Activated CD4-positive, alpha-beta memory T cell treated with anti-CD3 and anti-CD28 coated beads for 36 hours (primary cell): ENCODE data around the gene JARID2. TPM values are rescaled to one million over a fixed set of nuclear protein-coding genes. Genes with fewer than 3 reads are reported as not detected.
"Not testable (repeated sequence)": the region's sequence is repeated elsewhere in the genome, so short reads cannot be mapped to it uniquely, and the experiment has no call there.

Source experiments
- CTCF ChIA-PET: fragments of 350-600 bp; sonication (Branson Sonifier 250); formaldehyde crosslinking; loops from one replicate; lab custom pipeline; 2021; ENCODE audit warnings: antibody characterized with exemption, inconsistent platforms; lab: Charles Lee
- POLR2A ChIA-PET: fragments of 350-600 bp; sonication (Branson Sonifier 250); formaldehyde crosslinking; loops from one replicate; lab custom pipeline; 2021; ENCODE audit warnings: antibody characterized with exemption; lab: Charles Lee
- DNase-seq: peaks from one replicate; pipeline ENCODE4 v3.0.0-alpha.2; 2020
- H3K27ac Mint-ChIP-seq: one replicate; pipeline ENCODE4 v1.8.0; 2021; ENCODE audit warnings: mixed read lengths
- H3K27me3 Mint-ChIP-seq: one replicate; pipeline ENCODE4 v1.8.0; 2021; ENCODE audit warnings: mixed read lengths
- H3K36me3 Mint-ChIP-seq: one replicate; pipeline ENCODE4 v1.8.0; 2021; ENCODE audit warnings: mixed read lengths
- H3K4me1 Mint-ChIP-seq: one replicate; pipeline ENCODE4 v1.8.0; 2021; ENCODE audit warnings: low read depth, mixed read lengths
- H3K4me3 Mint-ChIP-seq: one replicate; pipeline ENCODE4 v1.8.0; 2021; ENCODE audit warnings: mild to moderate bottlenecking, mixed read lengths
- H3K9me3 Mint-ChIP-seq: one replicate; pipeline ENCODE4 v1.8.0; 2021; ENCODE audit warnings: mixed read lengths
- intact Hi-C: fragments of 100-400 bp; cut with micrococcal nuclease; formaldehyde crosslinking; loops from one replicate; pipeline ENCODE4 v1.15.1; 2023
- total RNA-seq, 2 experiments: library from RNA; stranded (reverse); gene quantifications; one replicate each; pipeline ENCODE4 v1.2.3, GENCODE V29; 2021

The JARID2 gene
- total RNA-seq, 2 experiments from 2014 or later: 41.4 to 44.0 TPM

DNA sequence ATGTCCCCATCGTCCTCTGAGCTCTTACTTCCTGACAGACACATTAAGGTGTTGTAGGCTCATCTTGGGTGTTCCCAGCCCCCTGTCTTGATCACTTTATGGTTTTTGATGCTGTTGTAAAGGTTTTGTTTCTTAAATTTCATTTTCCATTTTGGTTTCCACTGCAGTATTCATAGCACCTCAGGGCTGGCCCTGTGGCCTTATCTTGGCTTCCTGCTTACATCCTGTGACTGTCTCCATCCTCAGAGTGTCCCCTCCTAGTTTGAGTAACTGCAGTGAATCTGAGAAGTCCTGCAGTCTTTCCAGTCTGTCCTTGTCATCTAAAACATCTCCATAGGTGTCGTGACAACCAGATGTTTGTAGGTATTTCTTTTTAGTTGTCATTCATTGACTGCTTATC lies 50.9 kb downstream of the JARID2 start:
- Mint-ChIP-seq H3K36me3 (peaks cover 21% of the 10 kb centered on the region), H3K4me3 (peak overlapping the region; percentile 16), H3K27me3 (no peaks in the 10 kb centered on the region), H3K4me1 (peaks cover 84% of the 10 kb centered on the region), H3K9me3 (no peaks in the 10 kb centered on the region), H3K27ac (peak overlapping the region; percentile 59)
- intact Hi-C loops: no loop called here
- ChIA-PET POLR2A (no interaction called here), CTCF (interaction anchor here (1.0 to 1.2 kb wide), 2 partner anchors 44 to 145 kb away, joined by 3 read pairs; no protein-coding TSS in a partner anchor)
- peak; percentile 61 for DNase-seq

DNA sequence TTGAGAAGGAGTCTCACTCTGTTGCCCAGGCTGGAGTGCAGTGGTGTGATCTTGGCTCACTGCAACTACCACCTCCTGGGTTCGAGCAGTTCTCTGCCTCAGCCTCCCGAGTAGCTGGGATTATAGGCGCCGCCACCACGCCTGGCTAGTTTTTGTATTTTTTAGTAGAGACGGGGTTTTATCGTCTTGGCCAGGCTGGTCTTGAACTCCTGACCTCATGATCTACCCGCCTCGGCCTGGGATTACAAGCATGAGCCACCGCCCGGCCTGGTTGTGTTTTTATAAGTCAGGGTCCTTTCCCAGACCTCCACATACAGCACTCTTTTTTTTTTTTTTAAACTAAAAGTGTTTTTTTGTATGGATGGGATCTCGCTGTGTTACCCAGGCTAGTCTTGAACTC lies 51.3 kb downstream of the JARID2 start:
- H3K4me3 Mint-ChIP-seq, POLR2A ChIA-PET, H3K9me3 Mint-ChIP-seq, H3K27me3 Mint-ChIP-seq, DNase-seq, H3K27ac Mint-ChIP-seq, intact Hi-C loops: not testable (repeated sequence)
- Mint-ChIP-seq H3K4me1 (peaks cover 86% of the 10 kb centered on the region), H3K36me3 (peaks cover 23% of the 10 kb centered on the region)
- CTCF ChIA-PET: interaction anchor here (1.0 to 1.2 kb wide), 2 partner anchors 45 to 144 kb away, joined by 3 read pairs; no protein-coding TSS in a partner anchor

DNA sequence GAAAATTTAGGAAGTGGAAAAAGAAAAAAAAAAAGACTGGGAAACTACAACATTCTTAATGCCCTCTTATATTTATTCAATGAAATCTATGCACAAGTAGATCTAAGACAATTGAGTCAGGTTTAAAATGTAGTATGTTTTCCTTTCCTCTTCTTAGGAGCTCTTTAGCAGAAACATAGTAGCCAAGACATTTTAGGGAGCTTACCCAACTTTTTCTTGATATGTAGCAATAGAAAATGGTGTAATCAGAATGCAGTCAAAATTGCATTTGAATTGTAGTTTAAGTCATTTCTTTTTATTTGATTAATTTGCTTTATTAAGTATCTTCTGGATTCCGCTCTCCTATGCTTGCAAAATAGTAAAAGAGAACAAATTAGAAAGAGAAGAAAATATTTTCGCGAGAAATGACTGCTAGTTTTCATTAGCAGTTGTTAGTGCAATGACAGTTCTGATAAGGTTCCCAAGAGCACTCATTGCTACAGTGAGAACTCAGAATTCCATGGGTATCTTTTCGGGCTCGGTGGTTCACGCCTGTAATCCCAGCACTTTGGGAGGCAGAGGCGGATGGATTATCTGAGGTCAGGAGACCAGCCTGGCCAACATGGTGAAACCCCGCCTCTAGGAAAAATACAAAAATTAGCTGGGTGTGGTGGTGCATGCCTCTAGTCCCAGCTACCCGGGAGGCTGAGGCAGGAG lies 52.2 kb downstream of the JARID2 start:
- H3K9me3 Mint-ChIP-seq: no peaks in the 10 kb centered on the region
- no peaks in the 10 kb centered on the region for H3K27me3 Mint-ChIP-seq
- H3K36me3 Mint-ChIP-seq: peaks cover 24% of the 10 kb centered on the region
- DNase-seq: no peak
- H3K4me1 Mint-ChIP-seq: peaks cover 79% of the 10 kb centered on the region
- H3K27ac Mint-ChIP-seq: no peak overlapping the region
- ChIA-PET CTCF (no interaction called here), POLR2A (no interaction called here)
- intact Hi-C loops: no loop called here
- H3K4me3 Mint-ChIP-seq: no peak overlapping the region

GRCh38 chr6:15299430-15300131 lies 53.7 kb downstream of the JARID2 start:
- Mint-ChIP-seq H3K4me3 (no peak overlapping the region), H3K27ac (peak overlapping the region; percentile 50), H3K36me3 (peaks cover 25% of the 10 kb centered on the region), H3K4me1 (peaks cover 79% of the 10 kb centered on the region), H3K9me3 (no peaks in the 10 kb centered on the region), H3K27me3 (no peaks in the 10 kb centered on the region)
- ChIA-PET CTCF (no interaction called here), POLR2A (no interaction called here)
- DNase-seq: peak; percentile 46
- intact Hi-C loops: loop anchor here (2.0 to 5.0 kb wide), 6 partner anchors 27 to 567 kb away; no protein-coding TSS in a partner anchor

GRCh38 chr6:15301179-15302006 lies 55.5 kb downstream of the JARID2 start:
- no peak for DNase-seq
- POLR2A ChIA-PET: interaction anchor here (0.5 to 1.4 kb wide), 5 partner anchors 53 to 565 kb away, joined by 3 read pairs; no protein-coding TSS in a partner anchor
- H3K27me3 Mint-ChIP-seq: no peaks in the 10 kb centered on the region
- H3K36me3 Mint-ChIP-seq: peaks cover 30% of the 10 kb centered on the region
- no peak overlapping the region for H3K4me3 Mint-ChIP-seq
- no peaks in the 10 kb centered on the region for H3K9me3 Mint-ChIP-seq
- intact Hi-C loops: loop anchor here (1.0 to 5.0 kb wide), 10 partner anchors 19 to 569 kb away; no protein-coding TSS in a partner anchor
- H3K4me1 Mint-ChIP-seq: peaks cover 82% of the 10 kb centered on the region
- H3K27ac Mint-ChIP-seq: peak overlapping the region; percentile 39
- CTCF ChIA-PET: interaction anchor here (0.6 kb wide), 1 partner anchor 138 kb away, joined by 3 read pairs; no protein-coding TSS in a partner anchor

GRCh38 chr6:15303162-15303919 lies 57.5 kb downstream of the JARID2 start:
- no peak for DNase-seq
- ChIA-PET CTCF (no interaction called here), POLR2A (no interaction called here)
- Mint-ChIP-seq H3K27ac (no peak overlapping the region), H3K9me3 (no peaks in the 10 kb centered on the region), H3K27me3 (no peaks in the 10 kb centered on the region), H3K4me3 (no peak overlapping the region), H3K36me3 (peaks cover 31% of the 10 kb centered on the region), H3K4me1 (peaks cover 78% of the 10 kb centered on the region)
- intact Hi-C loops: loop anchor here (5.0 kb wide), 3 partner anchors 99 to 571 kb away; no protein-coding TSS in a partner anchor

DNA sequence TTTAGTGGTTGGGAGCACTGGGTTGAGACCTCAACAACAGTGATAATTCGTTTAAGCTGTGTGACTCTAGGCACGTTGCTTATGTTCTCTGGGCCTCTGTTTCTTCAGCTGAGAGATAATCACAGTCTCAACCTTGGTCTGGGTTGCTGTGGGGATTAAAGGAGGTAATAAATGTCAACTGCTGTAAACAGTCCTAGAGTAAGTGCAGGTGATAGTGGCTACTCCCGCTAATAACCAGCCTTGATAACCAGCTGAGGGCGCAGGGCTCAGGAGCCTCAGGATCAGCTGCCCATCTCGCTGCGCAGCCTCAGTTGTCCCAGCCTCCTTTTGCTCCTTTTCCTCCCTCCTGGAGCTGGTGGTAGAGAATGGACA lies 58.0 kb downstream of the JARID2 start:
- Mint-ChIP-seq H3K36me3 (peaks cover 31% of the 10 kb centered on the region), H3K9me3 (no peaks in the 10 kb centered on the region), H3K27ac (no peak overlapping the region), H3K4me1 (peaks cover 80% of the 10 kb centered on the region), H3K4me3 (no peak overlapping the region), H3K27me3 (no peaks in the 10 kb centered on the region)
- no peak for DNase-seq
- ChIA-PET POLR2A (no interaction called here), CTCF (no interaction called here)
- intact Hi-C loops: loop anchor here (5.0 kb wide), 3 partner anchors 98 to 572 kb away; no protein-coding TSS in a partner anchor

DNA sequence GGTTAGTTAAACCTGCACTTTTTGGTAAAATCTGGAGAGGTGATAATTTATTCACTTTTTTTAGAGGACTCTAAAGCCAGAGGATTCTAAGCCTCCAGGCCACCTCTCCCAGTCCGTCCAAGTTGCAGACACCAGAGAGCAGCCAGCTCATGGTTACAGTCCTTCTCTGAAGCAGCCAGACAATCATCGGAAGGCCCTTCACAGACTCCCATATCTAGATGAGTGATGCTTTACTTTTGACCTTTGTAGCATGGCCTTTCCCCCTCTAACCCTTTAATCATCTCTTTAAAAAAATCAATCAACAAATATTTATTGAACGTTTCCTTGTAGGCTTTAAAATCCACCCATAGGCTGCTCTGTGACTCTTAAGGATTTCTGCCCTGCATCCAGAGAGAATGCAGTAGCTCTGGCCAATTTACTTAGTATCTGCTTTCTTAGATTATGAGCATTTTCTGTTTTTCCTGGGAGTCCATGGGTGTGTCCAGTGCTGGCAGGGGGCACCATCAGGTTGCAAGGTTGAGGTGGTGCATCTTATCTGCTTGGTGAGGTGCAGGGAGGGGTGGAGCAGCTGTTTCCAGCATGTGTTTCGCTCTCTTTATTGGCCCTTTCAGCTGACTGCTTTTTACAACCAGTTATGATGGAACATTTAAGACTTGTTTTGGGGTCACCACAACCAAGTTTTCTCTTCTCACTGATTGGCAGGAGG lies 58.6 kb downstream of the JARID2 start:
- Mint-ChIP-seq H3K27ac (no peak overlapping the region), H3K4me3 (no peak overlapping the region), H3K4me1 (peaks cover 79% of the 10 kb centered on the region), H3K27me3 (no peaks in the 10 kb centered on the region), H3K9me3 (no peaks in the 10 kb centered on the region), H3K36me3 (peaks cover 29% of the 10 kb centered on the region)
- intact Hi-C loops: loop anchor here (1.0 to 5.0 kb wide), 4 partner anchors 13 to 572 kb away; no protein-coding TSS in a partner anchor
- POLR2A ChIA-PET: no interaction called here
- DNase-seq: no peak
- CTCF ChIA-PET: no interaction called here

GRCh38 chr6:15305496-15305895 lies 59.6 kb downstream of the JARID2 start:
- no peak overlapping the region for H3K4me3 Mint-ChIP-seq
- H3K9me3 Mint-ChIP-seq: no peaks in the 10 kb centered on the region
- ChIA-PET POLR2A (no interaction called here), CTCF (no interaction called here)
- H3K27me3 Mint-ChIP-seq: no peaks in the 10 kb centered on the region
- no peak for DNase-seq
- peak overlapping the region; percentile 72 for H3K27ac Mint-ChIP-seq
- H3K4me1 Mint-ChIP-seq: peaks cover 75% of the 10 kb centered on the region
- peaks cover 31% of the 10 kb centered on the region for H3K36me3 Mint-ChIP-seq
- intact Hi-C loops: loop anchor here (1.0 kb wide), 1 partner anchor 12 kb away; no protein-coding TSS in a partner anchor

GRCh38 chr6:15305909-15306308 lies 60.0 kb downstream of the JARID2 start:
- peaks cover 74% of the 10 kb centered on the region for H3K4me1 Mint-ChIP-seq
- H3K27ac Mint-ChIP-seq: peak overlapping the region; percentile 72
- intact Hi-C loops: loop anchor here (1.0 kb wide), 1 partner anchor 11 kb away; no protein-coding TSS in a partner anchor
- H3K36me3 Mint-ChIP-seq: peaks cover 31% of the 10 kb centered on the region
- CTCF ChIA-PET: no interaction called here
- DNase-seq: no peak
- H3K27me3 Mint-ChIP-seq: no peaks in the 10 kb centered on the region
- no peaks in the 10 kb centered on the region for H3K9me3 Mint-ChIP-seq
- no peak overlapping the region for H3K4me3 Mint-ChIP-seq
- POLR2A ChIA-PET: no interaction called here
